ENCODE results near the gene SMG1.
"Not testable (repeated sequence)": the region's sequence is repeated elsewhere in the genome, so short reads cannot be mapped to it uniquely, and the experiment has no call there.

SMG1 gene

GRCh38 chr16:18800293-18800692, 125.9 kb downstream of the SMG1 start:
- DNase-seq (ENCODE audit: low read depth in 2 of 2) = no peak

GRCh38 chr16:18799500-18799899, 126.7 kb downstream of the SMG1 start:
- DNase-seq (ENCODE audit: low read depth in 2 of 2) = no peak

GRCh38 chr16:18797746-18798145, 128.5 kb downstream of the SMG1 start:
- DNase-seq (ENCODE audit: low read depth in 2 of 2) = no peak

GRCh38 chr16:18796377-18796776, 129.8 kb downstream of the SMG1 start:
- no peak for DNase-seq (ENCODE audit: low read depth in 2 of 2)

- no peak for DNase-seq (ENCODE audit: low read depth in 2 of 2)
These were observed 133.3 kb downstream of the SMG1 start for GRCh38 chr16:18792836-18793433.

GRCh38 chr16:18789850-18790706, 136.1 kb downstream of the SMG1 start, which contains the start of gene RPS15A:
TSS of gene RPS15A (minus strand) at chr16:18790334. CDS start at chr16:18789113, 1,221 bp downstream.
- DNase-seq (ENCODE audit: low read depth in 2 of 2) = peak; percentile 77 to 82

GRCh38 chr16:18789515-18789849, 136.7 kb downstream of the SMG1 start:
- no peak for DNase-seq (ENCODE audit: low read depth in 2 of 2)

- no peak for DNase-seq (ENCODE audit: low read depth in 2 of 2)
These were observed 137.2 kb downstream of the SMG1 start for GRCh38 chr16:18788828-18789514.

GRCh38 chr16:18784917-18785623, 141.1 kb downstream of the SMG1 start:
- no peak for DNase-seq (ENCODE audit: low read depth in 2 of 2)

GRCh38 chr16:18783430-18784341, 142.5 kb downstream of the SMG1 start:
- no peak for DNase-seq (ENCODE audit: low read depth in 2 of 2)

GRCh38 chr16:18782697-18783429, 143.3 kb downstream of the SMG1 start:
- DNase-seq (ENCODE audit: low read depth in 2 of 2) = no peak

- not testable (repeated sequence) for DNase-seq (ENCODE audit: low read depth in 2 of 2)
These were observed 145.0 kb downstream of the SMG1 start for GRCh38 chr16:18781232-18781631.

GRCh38 chr16:18780460-18781026, 145.7 kb downstream of the SMG1 start:
- not testable (repeated sequence) for DNase-seq (ENCODE audit: low read depth in 2 of 2)

GRCh38 chr16:18777664-18778063, 148.5 kb downstream of the SMG1 start:
- DNase-seq (ENCODE audit: low read depth in 2 of 2) = not testable (repeated sequence)

- not testable (repeated sequence) for DNase-seq (ENCODE audit: low read depth in 2 of 2)
These were observed 149.9 kb downstream of the SMG1 start for GRCh38 chr16:18776334-18776733.

GRCh38 chr16:18774651-18775050, 151.6 kb downstream of the SMG1 start:
- DNase-seq (ENCODE audit: low read depth in 2 of 2) = not testable (repeated sequence)

GRCh38 chr16:18772171-18772570, 154.0 kb downstream of the SMG1 start:
- DNase-seq (ENCODE audit: low read depth in 2 of 2) = not testable (repeated sequence)

- DNase-seq (ENCODE audit: low read depth in 2 of 2) = not testable (repeated sequence)
These were observed 155.8 kb downstream of the SMG1 start for GRCh38 chr16:18770336-18770962.

GRCh38 chr16:18767217-18767616, 159.0 kb downstream of the SMG1 start:
- not testable (repeated sequence) for DNase-seq (ENCODE audit: low read depth in 2 of 2)
